ENCODE measurements around the gene HDLBP. TPM values are rescaled to one million over a fixed set of nuclear protein-coding genes. Genes with fewer than 3 reads are reported as not detected.

Gene HDLBP
- total RNA-seq, 2 donors from 2014 or later: 390 to 417 TPM

DNA sequence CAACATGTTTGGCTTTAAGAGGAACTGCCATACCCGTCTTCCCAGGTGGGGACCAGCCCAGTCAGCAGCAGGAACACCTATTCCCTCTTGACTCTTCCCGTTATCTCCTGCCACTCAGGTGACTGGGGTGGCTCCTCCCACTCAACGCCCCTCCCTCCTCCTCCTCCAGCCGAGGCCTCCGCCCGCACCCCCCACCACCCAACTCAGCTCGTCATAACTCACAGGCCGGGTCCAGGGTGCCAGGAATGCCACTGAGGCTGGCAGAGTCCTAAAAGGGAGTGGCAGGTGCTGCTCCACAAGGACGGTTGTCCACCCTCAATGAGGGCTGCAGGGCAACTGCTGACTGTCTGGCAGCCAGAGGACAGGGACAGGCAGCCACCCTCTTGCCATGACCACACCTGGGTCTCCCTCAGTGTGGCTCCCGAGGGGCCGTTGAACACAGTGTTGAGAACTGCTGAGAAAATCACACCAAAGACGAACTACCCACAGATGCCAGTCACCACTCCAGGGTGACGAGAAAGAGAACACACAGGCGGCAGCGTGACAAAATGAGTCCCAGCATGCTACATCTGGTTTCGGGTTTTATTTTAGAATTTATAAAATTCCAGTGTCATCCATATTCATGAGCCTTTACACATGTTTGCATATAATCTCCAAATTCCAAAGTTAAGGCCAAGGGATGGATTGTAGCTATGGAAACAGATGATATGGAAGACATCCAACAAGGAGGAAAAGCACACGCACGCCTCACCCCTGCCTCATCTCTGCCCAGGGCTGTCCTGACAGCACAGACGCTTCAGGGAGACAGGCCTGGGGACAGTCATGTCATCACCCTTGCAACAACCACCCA lies 88.5 kb downstream of the HDLBP start:
- no peak for DNase-seq
- ATAC-seq: peak; percentile 20
- intact Hi-C loops (cut with DNase I, micrococcal nuclease): no loop called here

GRCh38 chr2:241225983-241226382 lies 89.5 kb downstream of the HDLBP start:
- DNase-seq: no peak
- intact Hi-C loops (cut with DNase I, micrococcal nuclease): no loop called here
- no peak for ATAC-seq

DNA sequence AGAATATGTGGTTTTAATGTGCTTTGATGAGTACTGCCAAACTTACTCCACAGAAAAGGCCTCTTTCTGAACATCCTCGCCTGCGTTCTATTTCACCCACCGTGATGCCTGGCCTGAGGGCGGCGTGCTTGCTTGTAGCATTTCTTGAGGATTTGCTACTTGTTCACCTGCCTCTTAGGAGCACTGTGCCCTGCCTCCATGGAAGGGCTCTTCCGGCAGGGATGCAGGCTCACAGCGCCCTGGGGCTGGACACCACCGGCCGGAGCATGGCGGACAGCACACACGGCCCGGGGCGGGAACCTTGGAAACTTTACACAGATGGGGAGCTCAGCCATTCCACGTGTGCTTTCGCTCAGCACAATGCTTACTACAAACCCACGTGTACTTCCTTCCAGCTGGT lies 89.9 kb downstream of the HDLBP start:
- DNase-seq (no peak), ATAC-seq (no peak)
- intact Hi-C loops (cut with DNase I, micrococcal nuclease): no loop called here

DNA sequence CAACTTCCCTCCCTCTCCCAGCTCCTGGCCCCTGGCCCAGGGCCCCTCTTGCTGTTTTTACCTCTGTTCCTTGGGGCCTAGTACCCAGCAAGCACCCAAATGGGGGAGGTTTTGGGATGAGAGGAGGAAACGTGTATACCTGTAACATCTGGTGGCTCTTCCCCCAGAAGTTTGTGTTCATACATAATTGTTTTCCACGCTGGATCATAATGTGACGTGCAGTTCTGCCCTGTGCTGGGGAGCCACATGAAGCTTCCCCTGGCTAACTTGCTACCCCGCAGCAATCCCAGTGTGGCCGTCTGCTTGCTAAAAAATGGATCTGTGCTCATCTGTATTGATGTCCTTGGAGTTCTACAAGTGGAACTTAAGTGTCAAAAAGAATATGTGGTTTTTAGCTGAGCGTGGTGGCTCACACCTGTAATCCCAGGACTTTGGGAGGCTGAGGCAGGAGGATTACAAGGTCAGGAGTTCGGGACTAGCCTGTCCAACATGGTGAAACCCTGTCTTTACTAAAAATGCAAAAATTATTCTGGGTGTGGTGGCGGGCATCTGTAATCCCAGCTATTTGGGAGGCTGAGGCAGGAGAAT lies 90.5 kb downstream of the HDLBP start:
- intact Hi-C loops (cut with DNase I, micrococcal nuclease): no loop called here
- DNase-seq (no peak), ATAC-seq (no peak)

GRCh38 chr2:241224018-241224850 lies 91.2 kb downstream of the HDLBP start:
- ATAC-seq (peak; percentile 11), DNase-seq (no peak)
- intact Hi-C loops (cut with DNase I, micrococcal nuclease): no loop called here

DNA sequence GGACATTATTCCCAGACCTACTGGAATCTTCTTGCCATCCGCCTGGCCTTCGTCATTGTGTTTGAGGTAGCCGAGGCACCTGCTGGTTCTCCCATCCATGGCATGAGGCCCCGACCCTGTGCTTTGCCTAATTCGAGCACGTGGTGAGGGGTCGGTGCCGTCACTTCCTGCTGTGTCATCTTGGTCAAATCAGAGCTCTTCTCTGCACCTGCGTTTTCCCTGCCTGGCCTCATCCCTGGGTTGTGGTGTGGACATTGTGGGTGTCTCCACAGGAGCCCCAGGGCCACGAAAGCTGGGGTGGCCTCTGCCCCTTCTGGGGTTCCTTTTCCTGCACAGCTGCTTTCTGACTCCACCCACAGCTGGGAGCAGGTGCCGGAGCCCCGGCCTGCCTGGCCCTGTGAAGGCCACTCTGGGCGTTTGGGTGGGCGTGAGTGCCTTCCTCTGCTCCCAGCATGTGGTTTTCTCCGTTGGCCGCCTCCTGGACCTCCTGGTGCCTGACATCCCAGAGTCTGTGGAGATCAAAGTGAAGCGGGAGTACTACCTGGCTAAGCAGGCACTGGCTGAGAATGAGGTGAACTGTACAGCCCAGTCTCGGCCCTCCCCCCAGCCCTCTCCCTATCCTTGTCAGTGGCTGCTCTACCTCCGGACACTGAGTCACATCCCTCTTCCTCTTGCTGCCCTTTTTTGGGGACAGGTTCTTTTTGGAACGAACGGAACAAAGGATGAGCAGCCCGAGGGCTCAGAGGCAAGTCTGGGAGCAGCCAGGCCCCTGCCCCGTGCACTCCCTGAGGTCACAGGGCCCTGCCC lies 92.1 kb downstream of the HDLBP start:
- ATAC-seq (peak; percentile 6), DNase-seq (no peak)
- intact Hi-C loops (cut with DNase I, micrococcal nuclease): no loop called here

GRCh38 chr2:241219856-241220356 lies 95.6 kb downstream of the HDLBP start:
- intact Hi-C loops (cut with DNase I, micrococcal nuclease): no loop called here
- ATAC-seq: no peak
- no peak for DNase-seq

- DNase-seq: no peak
- intact Hi-C loops (cut with DNase I, micrococcal nuclease): no loop called here
- no peak for ATAC-seq
Observed at GRCh38 chr2:241219030-241219382, 96.5 kb downstream of the HDLBP start.

GRCh38 chr2:241218131-241219029 lies 97.1 kb downstream of the HDLBP start:
- ATAC-seq (peak; percentile 38), DNase-seq (peak; percentile 51 to 57)
- intact Hi-C loops (cut with DNase I, micrococcal nuclease): no loop called here

DNA sequence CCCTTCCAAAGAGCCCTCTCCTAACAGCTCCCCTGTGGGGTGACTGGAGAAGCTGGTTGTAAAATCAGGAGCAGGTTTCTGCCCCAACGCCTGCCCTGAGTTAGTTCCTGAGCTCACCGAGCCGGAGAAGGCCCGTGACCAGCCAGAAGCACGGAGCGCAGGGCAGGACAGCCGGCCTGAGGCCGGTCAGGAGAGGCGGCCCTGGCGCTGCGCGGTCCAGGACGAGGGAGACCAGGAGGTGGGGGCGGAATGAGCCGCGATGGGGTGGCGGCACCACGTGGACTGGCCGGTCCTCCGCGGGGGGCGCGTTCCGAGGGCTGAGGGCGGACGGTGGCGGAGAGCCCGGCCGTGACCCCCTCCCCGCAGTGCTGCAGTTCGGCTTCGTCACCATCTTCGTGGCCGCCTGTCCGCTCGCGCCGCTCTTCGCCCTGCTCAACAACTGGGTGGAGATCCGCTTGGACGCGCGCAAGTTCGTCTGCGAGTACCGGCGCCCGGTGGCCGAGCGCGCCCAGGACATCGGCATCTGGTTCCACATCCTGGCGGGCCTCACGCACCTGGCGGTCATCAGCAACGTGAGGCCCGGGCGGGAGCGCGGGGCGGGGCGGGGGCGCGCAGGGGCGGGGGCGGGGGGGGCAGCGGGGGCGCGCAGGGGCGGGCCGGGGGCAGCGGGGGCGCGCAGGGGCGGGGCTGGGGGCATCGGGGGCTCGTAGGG lies 98.0 kb downstream of the HDLBP start:
- DNase-seq: peak; percentile 65 to 74
- intact Hi-C loops (cut with DNase I, micrococcal nuclease): no loop called here
- peak; percentile 80 for ATAC-seq

- no peak for ATAC-seq
- intact Hi-C loops (cut with DNase I, micrococcal nuclease): no loop called here
- no peak for DNase-seq
Observed at GRCh38 chr2:241216211-241216761, 99.2 kb downstream of the HDLBP start.

GRCh38 chr2:241215421-241215820 lies 100.1 kb downstream of the HDLBP start:
- ATAC-seq (peak; percentile 38), DNase-seq (no peak)
- intact Hi-C loops (cut with DNase I, micrococcal nuclease): no loop called here

DNA sequence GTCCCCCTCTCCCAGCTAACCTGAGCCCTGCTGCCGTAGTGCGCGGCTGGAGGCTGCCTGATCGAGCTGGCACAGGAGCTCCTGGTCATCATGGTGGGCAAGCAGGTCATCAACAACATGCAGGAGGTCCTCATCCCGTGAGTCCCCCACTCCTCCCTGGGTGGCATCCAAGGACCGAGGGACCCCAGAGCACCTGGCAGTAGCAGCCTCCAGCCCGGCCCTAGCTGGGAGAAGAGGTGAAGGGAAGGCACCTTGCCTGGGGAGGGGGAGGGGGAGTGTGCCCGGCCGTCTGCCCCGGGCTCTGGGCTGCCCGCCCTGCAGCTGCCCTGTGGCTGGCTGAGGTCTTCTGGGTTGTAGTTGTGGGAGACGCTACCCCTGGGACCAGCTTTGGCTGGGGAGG lies 100.7 kb downstream of the HDLBP start:
- DNase-seq: no peak
- ATAC-seq: no peak
- intact Hi-C loops (cut with DNase I, micrococcal nuclease): no loop called here

DNA sequence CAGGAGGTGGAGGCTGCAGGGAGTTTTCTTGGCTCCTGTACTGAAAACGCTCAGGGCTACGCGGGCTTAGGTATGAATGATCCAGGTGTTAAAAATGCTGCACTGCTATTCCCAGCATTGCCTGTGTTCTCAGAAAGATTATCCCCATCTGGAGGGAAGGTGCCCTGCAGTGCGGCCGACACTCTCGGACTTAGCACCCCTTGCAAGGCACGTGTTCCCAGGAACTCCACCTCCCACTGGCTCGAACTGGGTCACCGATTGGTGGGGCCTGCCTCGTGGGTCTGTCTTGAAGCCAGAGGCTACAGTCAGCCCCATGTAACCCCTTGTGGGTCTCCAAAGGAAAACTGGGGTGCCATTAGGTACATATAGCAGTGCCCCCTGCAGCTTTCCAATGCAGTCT lies 101.3 kb downstream of the HDLBP start:
- intact Hi-C loops (cut with DNase I, micrococcal nuclease): no loop called here
- ATAC-seq (no peak), DNase-seq (no peak)

DNA sequence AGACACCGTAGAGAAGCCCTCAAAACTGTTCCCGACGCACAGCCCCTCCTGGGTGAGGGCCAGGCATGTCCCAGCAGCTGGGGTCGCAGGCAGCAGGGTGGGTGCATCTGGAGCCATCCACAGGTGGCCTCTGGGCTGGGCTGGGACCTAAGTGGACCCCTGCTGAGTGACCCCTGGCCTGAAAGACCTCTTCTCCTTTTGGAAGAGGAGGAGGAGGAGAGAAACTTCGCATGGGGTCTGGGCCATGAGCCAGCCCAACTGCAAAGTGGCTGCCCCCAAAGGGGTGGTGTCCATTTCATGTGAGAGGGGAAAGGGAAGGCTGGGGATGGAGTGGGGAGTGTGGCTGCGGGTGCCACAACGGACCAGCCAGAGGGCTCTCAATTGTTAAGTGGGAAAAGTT lies 101.9 kb downstream of the HDLBP start:
- DNase-seq (no peak), ATAC-seq (no peak)
- intact Hi-C loops (cut with DNase I, micrococcal nuclease): no loop called here

- no peak for ATAC-seq
- intact Hi-C loops (cut with DNase I, micrococcal nuclease): no loop called here
Observed at GRCh38 chr2:241213041-241213440, 102.4 kb downstream of the HDLBP start.

GRCh38 chr2:241211276-241211675 lies 104.2 kb downstream of the HDLBP start:
- ATAC-seq (no peak), DNase-seq (no peak)
- intact Hi-C loops (cut with DNase I, micrococcal nuclease): no loop called here

More at GRCh38 chr2:241213041-241213440, 102.4 kb downstream of the HDLBP start:
- no peak for DNase-seq
